ENCODE results near the gene GRIN2D. TPM values are rescaled to one million over a fixed set of nuclear protein-coding genes. Genes with fewer than 3 reads are reported as not detected.

GRIN2D gene
- total RNA-seq, 1 donor from 2014 or later = 0.03 TPM

GRCh38 chr19:48441360-48442050, 48.0 kb downstream of the GRIN2D start:
- DNase-seq (ENCODE audit: low read depth) = no peak

- no peak for DNase-seq (ENCODE audit: low read depth)
Observed at GRCh38 chr19:48442116-48443035, 48.9 kb downstream of the GRIN2D start.

- DNase-seq (ENCODE audit: low read depth) = no peak
Observed at GRCh38 chr19:48443256-48443655, 49.8 kb downstream of the GRIN2D start.

Other genes with a start within 250 kb of the GRIN2D start
- 8.4 and 8.9 TPM in 2 replicates for gene LIG1, start 223.3 kb upstream of the GRIN2D start, total RNA-seq
- 1.3 and 2.1 TPM in 2 replicates for gene ZSWIM9, start 223.0 kb upstream of the GRIN2D start, total RNA-seq
- gene CARD8, start 137.8 kb upstream of the GRIN2D start, total RNA-seq = 20.7 and 23.0 TPM in 2 replicates
- not detected in 2 replicates for gene ZNF114, start 123.6 kb upstream of the GRIN2D start, total RNA-seq
- 261 and 322 TPM in 2 replicates for gene EMP3, start 68.1 kb upstream of the GRIN2D start, total RNA-seq
- gene TMEM143, start 29.7 kb upstream of the GRIN2D start, total RNA-seq = 10.1 and 10.4 TPM in 2 replicates
- gene SYNGR4, start 29.3 kb upstream of the GRIN2D start, total RNA-seq = not detected in 2 replicates
- gene KDELR1, start 2.1 kb upstream of the GRIN2D start, total RNA-seq = 111 and 121 TPM in 2 replicates
- gene GRWD1, start 52.3 kb downstream of the GRIN2D start, total RNA-seq = 43.4 and 44.1 TPM in 2 replicates
- 0.73 and 0.96 TPM in 2 replicates for gene KCNJ14, start 61.9 kb downstream of the GRIN2D start, total RNA-seq
- gene CYTH2, start 75.7 kb downstream of the GRIN2D start, total RNA-seq = 50.8 and 60.6 TPM in 2 replicates
- 0.05 and 0.26 TPM in 2 replicates for gene LMTK3, start 118.2 kb downstream of the GRIN2D start, total RNA-seq
- not detected in 2 replicates for gene SULT2B1, start 158.5 kb downstream of the GRIN2D start, total RNA-seq
- not detected in 2 replicates for gene SPACA4, start 213.1 kb downstream of the GRIN2D start, total RNA-seq
- 5.1 and 7.9 TPM in 2 replicates for gene FAM83E, start 221.4 kb downstream of the GRIN2D start, total RNA-seq
- 1,744 and 2,296 TPM in 2 replicates for gene RPL18, start 225.5 kb downstream of the GRIN2D start, total RNA-seq
- gene SPHK2, start 225.8 kb downstream of the GRIN2D start, total RNA-seq = 11.0 and 16.5 TPM in 2 replicates
- gene DBP, start 243.7 kb downstream of the GRIN2D start, total RNA-seq = 6.9 and 17.0 TPM in 2 replicates

Data from myocyte (in vitro differentiated cells).